Iris pigment epithelial cell (primary cell): ENCODE results near the gene CHRM5.
A peak's percentile ranks its signal among the peaks of the same experiment; 100 is the strongest.
"Not testable (repeated sequence)": the region's sequence is repeated elsewhere in the genome, so short reads cannot be mapped to it uniquely, and the experiment has no call there.

Source experiments
- DNase-seq: peaks from one replicate; pipeline ENCODE4 v3.0.0-alpha.2; 2011; ENCODE audit warnings: low read depth

Gene CHRM5

GRCh38 chr15:33988384-33988783 lies 20.1 kb downstream of the CHRM5 start:
- peak; percentile 40 for DNase-seq

GRCh38 chr15:33994005-33994615 lies 25.8 kb downstream of the CHRM5 start:
- DNase-seq = peak; percentile 65

- not testable (repeated sequence) for DNase-seq
Measured at GRCh38 chr15:33995666-33996065, 27.4 kb downstream of the CHRM5 start.

GRCh38 chr15:34001536-34001935 lies 33.2 kb downstream of the CHRM5 start:
- DNase-seq = no peak

- DNase-seq = no peak
Measured at GRCh38 chr15:34006381-34006780, 38.1 kb downstream of the CHRM5 start.

- DNase-seq = no peak
Measured at GRCh38 chr15:34009656-34010055, 41.4 kb downstream of the CHRM5 start.

- DNase-seq = no peak
Measured at GRCh38 chr15:34010921-34011320, 42.6 kb downstream of the CHRM5 start.

- no peak for DNase-seq
Measured at GRCh38 chr15:34011481-34011880, 43.2 kb downstream of the CHRM5 start.

GRCh38 chr15:34012461-34013028 lies 44.2 kb downstream of the CHRM5 start:
- no peak for DNase-seq

- DNase-seq = no peak
Measured at GRCh38 chr15:34013746-34014145, 45.4 kb downstream of the CHRM5 start.

GRCh38 chr15:34014556-34014955 lies 46.3 kb downstream of the CHRM5 start:
- peak; percentile 45 for DNase-seq

- no peak for DNase-seq
Measured at GRCh38 chr15:34018021-34018645, 49.8 kb downstream of the CHRM5 start.

- not testable (repeated sequence) for DNase-seq
Measured at GRCh38 chr15:34018738-34019137, 50.4 kb downstream of the CHRM5 start.

- DNase-seq = no peak
Measured at GRCh38 chr15:34019369-34019990, 51.2 kb downstream of the CHRM5 start.

GRCh38 chr15:34023907-34024306 lies 55.6 kb downstream of the CHRM5 start:
- DNase-seq = peak; percentile 62

GRCh38 chr15:34025252-34025651 lies 57.0 kb downstream of the CHRM5 start:
- DNase-seq = no peak

GRCh38 chr15:34027606-34028005 lies 59.3 kb downstream of the CHRM5 start:
- DNase-seq = no peak

- DNase-seq = no peak
Measured at GRCh38 chr15:34031987-34032760, 63.9 kb downstream of the CHRM5 start.

GRCh38 chr15:34038023-34038870 lies 70.0 kb downstream of the CHRM5 start:
- DNase-seq = peak; percentile 80

- peak; percentile 50 for DNase-seq
Measured at GRCh38 chr15:34038871-34039789, 70.8 kb downstream of the CHRM5 start, which contains the start of gene AVEN. Gene AVEN (minus strand): TSS chr15:34039204. CDS start chr15:34039046, 158 bp downstream.
